BJ (cell line): ENCODE measurements around the gene ZFAND6. TPM values are rescaled to one million over a fixed set of nuclear protein-coding genes. Genes with fewer than 3 reads are reported as not detected.

Experiments
- CTCF ChIA-PET: fragments of 350-600 bp; formaldehyde crosslinking; extraction: SDS; loops from one replicate; lab custom pipeline; 2021; ENCODE audit warnings: antibody characterized with exemption, inconsistent platforms; lab: Yijun Ruan, JAX
- POLR2A ChIA-PET: fragments of 300-600 bp; sonication (Branson Sonifier 250); formaldehyde crosslinking; extraction: SDS; loops from one replicate; lab custom pipeline; 2021; ENCODE audit warnings: antibody characterized with exemption; lab: Charles Lee
- DNase-seq: peaks from one replicate; pipeline ENCODE4 v3.0.0-alpha.2; 2011; ENCODE audit warnings: low read depth
- H3K27me3 ChIP-seq: 2 replicates; pipeline ENCODE4 v1.6.0; 2011; ENCODE audit warnings: low read length; ENCODE audit not compliant: control insufficient read depth, insufficient read depth
- H3K36me3 ChIP-seq: 2 replicates; pipeline ENCODE4 v1.5.1; 2011; ENCODE audit warnings: low read length; ENCODE audit not compliant: control insufficient read depth, insufficient read depth
- H3K4me3 ChIP-seq: 2 replicates; pipeline ENCODE4 v1.5.1; 2011; ENCODE audit warnings: low read depth, mild to moderate bottlenecking, control low read depth, low read length
- CTCF ChIP-seq: IDR thresholded peaks from 2 replicates; pipeline ENCODE4 v1.5.1; 2011; ENCODE audit warnings: low read depth, mild to moderate bottlenecking, control low read depth, inconsistent platforms, low read length, moderate library complexity; ENCODE audit not compliant: insufficient read depth
- polyA plus RNA-seq: library from polyadenylated mRNA; depleted of rRNA; stranded (reverse); fragments of >200 nt; gene quantifications from 2 replicates; pipeline ENCODE4 v1.2.3, GENCODE V29; 2011

ZFAND6 gene
- polyA plus RNA-seq, 1 experiment = 108 TPM

- ChIA-PET CTCF (interaction anchor here (0.6 to 4.9 kb wide), 2 partner anchors 13 to 1102 kb away, joined by 3 to 38 read pairs; no protein-coding TSS in a partner anchor), POLR2A (no interaction called here)
- H3K36me3 ChIP-seq = peaks cover 9% of the 10 kb centered on the region
- no peak for DNase-seq
- H3K27me3 ChIP-seq = no peaks in the 10 kb centered on the region
- H3K4me3 ChIP-seq = no peak overlapping the region
- TF ChIP-seq CTCF = no peak
Observed at GRCh38 chr15:80159811-80160569, 100.5 kb downstream of the ZFAND6 start.

- CTCF ChIA-PET = interaction anchor here (0.6 to 4.9 kb wide), 3 partner anchors 10 to 1101 kb away, joined by 3 to 38 read pairs (median 3); no protein-coding TSS in a partner anchor
- TF ChIP-seq CTCF = no peak
- peaks cover 9% of the 10 kb centered on the region for H3K36me3 ChIP-seq
- peak; percentile 65 for DNase-seq
- POLR2A ChIA-PET = interaction anchor here (0.9 kb wide), 1 partner anchor 9 kb away, joined by 3 read pairs; no protein-coding TSS in a partner anchor
- H3K27me3 ChIP-seq = no peaks in the 10 kb centered on the region
- H3K4me3 ChIP-seq = no peak overlapping the region
Observed at GRCh38 chr15:80160570-80161156, 101.2 kb downstream of the ZFAND6 start.

- POLR2A ChIA-PET = interaction anchor here (0.9 kb wide), 1 partner anchor 10 kb away, joined by 3 read pairs; no protein-coding TSS in a partner anchor
- no peak for TF ChIP-seq CTCF
- Histone ChIP-seq H3K4me3 (no peak overlapping the region), H3K27me3 (no peaks in the 10 kb centered on the region), H3K36me3 (peaks cover 9% of the 10 kb centered on the region)
- CTCF ChIA-PET = interaction anchor here (0.7 to 4.9 kb wide), 2 partner anchors 9 to 12 kb away, joined by 3 to 38 read pairs; no protein-coding TSS in a partner anchor
- no peak for DNase-seq
Observed at GRCh38 chr15:80161468-80162016, 102.1 kb downstream of the ZFAND6 start.

DNA sequence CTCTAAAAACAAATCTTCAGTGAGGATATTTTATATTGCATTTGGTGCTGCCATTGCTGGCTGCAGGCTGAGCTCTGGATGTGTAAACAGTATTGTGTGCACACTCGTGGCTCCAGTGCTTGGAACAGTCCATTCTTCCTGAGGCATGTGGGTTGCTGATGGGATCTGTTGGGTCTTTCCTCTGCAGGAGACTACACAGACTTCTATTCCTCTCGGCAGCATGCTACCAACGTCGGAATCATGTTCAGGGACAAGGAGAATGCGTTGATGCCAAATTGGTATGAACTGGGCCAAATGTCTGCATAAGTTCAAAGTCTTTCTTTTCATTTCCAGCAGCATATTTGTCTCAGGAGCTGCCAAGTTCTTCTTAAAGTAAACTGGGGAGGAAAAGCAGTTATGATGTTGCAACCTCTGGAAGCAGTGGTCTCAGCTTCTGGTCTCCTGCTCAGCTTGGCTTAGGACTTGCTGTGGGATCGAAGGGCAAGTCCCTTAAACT, 102.6 kb downstream of the ZFAND6 start:
- no peaks in the 10 kb centered on the region for H3K27me3 ChIP-seq
- H3K36me3 ChIP-seq = peaks cover 9% of the 10 kb centered on the region
- no peak overlapping the region for H3K4me3 ChIP-seq
- DNase-seq = no peak
- POLR2A ChIA-PET = no interaction called here
- CTCF ChIA-PET = interaction anchor here (2.5 kb wide), 1 partner anchor 11 kb away, joined by 8 read pairs; no protein-coding TSS in a partner anchor
- no peak for TF ChIP-seq CTCF

GRCh38 chr15:80163217-80163616, 103.7 kb downstream of the ZFAND6 start:
- no peaks in the 10 kb centered on the region for H3K27me3 ChIP-seq
- TF ChIP-seq CTCF = no peak
- H3K36me3 ChIP-seq = peaks cover 8% of the 10 kb centered on the region
- no peak overlapping the region for H3K4me3 ChIP-seq
- ChIA-PET CTCF (interaction anchor here (2.5 kb wide), 1 partner anchor 10 kb away, joined by 8 read pairs; no protein-coding TSS in a partner anchor), POLR2A (no interaction called here)
- DNase-seq = no peak
